CD4-positive, alpha-beta memory T cell (primary cell): ENCODE results near the gene ACTRT2. TPM values are rescaled to one million over a fixed set of nuclear protein-coding genes. Genes with fewer than 3 reads are reported as not detected.

Experiments
- CTCF ChIA-PET: fragments of 350-600 bp; sonication (Branson Sonifier 250); formaldehyde crosslinking; loops from one replicate; lab custom pipeline; 2021; ENCODE audit warnings: inconsistent platforms; ENCODE audit not compliant: partially characterized antibody; lab: Charles Lee
- POLR2A ChIA-PET: fragments of 350-600 bp; sonication (Branson Sonifier 250); formaldehyde crosslinking; loops from one replicate; lab custom pipeline; 2021; ENCODE audit not compliant: partially characterized antibody; lab: Charles Lee
- DNase-seq, 5 donors: peaks; one replicate each; pipeline versions ENCODE4 v3.0.0 to v3.0.0-alpha.2; 2020 to 2022; ENCODE audit warnings: mixed read lengths in 1 of 5
- H3K27ac ChIP-seq: one replicate; pipeline ENCODE4 v1.7.0; 2013; ENCODE audit warnings: low read depth, low read length
- H3K27me3 ChIP-seq: 2 replicates; pipeline ENCODE4 v1.7.0; 2013; ENCODE audit warnings: mild to moderate bottlenecking, low read length, moderate library complexity; ENCODE audit not compliant: insufficient read depth
- H3K36me3 ChIP-seq: 2 replicates; pipeline ENCODE4 v1.7.0; 2013; ENCODE audit warnings: mild to moderate bottlenecking, low read length, moderate library complexity; ENCODE audit not compliant: insufficient read depth
- H3K4me1 ChIP-seq: 2 replicates; pipeline ENCODE4 v1.7.0; 2013; ENCODE audit warnings: mild to moderate bottlenecking, low read length, moderate library complexity; ENCODE audit not compliant: insufficient read depth
- H3K4me3 ChIP-seq, 2 donors: one replicate each; pipeline ENCODE4 v1.7.0; 2013; ENCODE audit warnings: low read length in 2 of 2, mild to moderate bottlenecking in 1 of 2
- H3K9me3 ChIP-seq, 2 donors: one replicate each; pipeline ENCODE4 v1.7.0; 2013; ENCODE audit warnings: low read length in 2 of 2, control low read depth in 1 of 2; ENCODE audit not compliant: control insufficient read depth in 1 of 2
- H3K27ac Mint-ChIP-seq, 7 donors: one replicate each; pipeline ENCODE4 v1.8.0; 2020 to 2021; ENCODE audit warnings: mixed read lengths in 7 of 7, mild to moderate bottlenecking in 6 of 7, inconsistent platforms in 3 of 7, moderate library complexity in 3 of 7
- H3K27me3 Mint-ChIP-seq, 2 donors: one replicate each; pipeline ENCODE4 v1.8.0; 2020 to 2021; ENCODE audit warnings: mixed read lengths in 2 of 2
- H3K36me3 Mint-ChIP-seq, 2 donors: one replicate each; pipeline ENCODE4 v1.8.0; 2020 to 2021; ENCODE audit warnings: mixed read lengths in 2 of 2, inconsistent platforms in 1 of 2, mild to moderate bottlenecking in 1 of 2
- H3K4me1 Mint-ChIP-seq, 4 donors: one replicate each; pipeline ENCODE4 v1.8.0; 2020 to 2021; ENCODE audit warnings: mixed read lengths in 4 of 4, mild to moderate bottlenecking in 1 of 4
- H3K4me3 Mint-ChIP-seq, 8 donors: one replicate each; pipeline ENCODE4 v1.8.0; 2020 to 2021; ENCODE audit warnings: mixed read lengths in 8 of 8, mild to moderate bottlenecking in 7 of 8, moderate library complexity in 6 of 8, inconsistent platforms in 3 of 8
- H3K9me3 Mint-ChIP-seq, 8 donors: one replicate each; pipeline ENCODE4 v1.8.0; 2020 to 2021; ENCODE audit warnings: mixed read lengths in 8 of 8, mild to moderate bottlenecking in 5 of 8, inconsistent platforms in 3 of 8, moderate library complexity in 1 of 8
- intact Hi-C: fragments of 100-400 bp; cut with micrococcal nuclease; formaldehyde crosslinking; loops from one replicate; pipeline ENCODE4 v1.15.1; 2023
- polyA plus RNA-seq, 2 donors: library from polyadenylated mRNA; unstranded; fragments of 300-500 nt; fragmentation: Illumina TruSeq; gene quantifications; one replicate each; pipeline ENCODE4 v1.2.3, GENCODE V29; 2021
- total RNA-seq, 2 experiments: library from RNA; stranded (reverse); gene quantifications; one replicate each; pipeline ENCODE4 v1.2.3, GENCODE V29; 2021

Gene ACTRT2
- total and polyA plus RNA-seq, 4 experiments from 2014 or later, result not detected

GRCh38 chr1:3007298-3008147, 13.7 kb upstream of the ACTRT2 start:
- intact Hi-C loops, result no loop called here
- no peak overlapping the region for H3K4me3 Mint-ChIP-seq
- no peak for DNase-seq

GRCh38 chr1:3009021-3009420, 12.2 kb upstream of the ACTRT2 start:
- no peaks in the 10 kb centered on the region for H3K27me3 ChIP-seq
- no peaks in the 10 kb centered on the region for H3K4me1 ChIP-seq
- H3K4me3 Mint-ChIP-seq, result no peak overlapping the region
- peaks cover 0 to 40% (median 23%) of the 10 kb centered on the region in 8 donors for H3K9me3 Mint-ChIP-seq
- no peak overlapping the region for H3K27ac Mint-ChIP-seq
- no peaks in the 10 kb centered on the region for H3K36me3 ChIP-seq
- DNase-seq, result no peak
- POLR2A ChIA-PET, result no interaction called here
- H3K36me3 Mint-ChIP-seq, result peaks cover 1 to 9% of the 10 kb centered on the region in 2 donors
- peaks cover 0 to 2% (median 0%) of the 10 kb centered on the region in 4 donors for H3K4me1 Mint-ChIP-seq
- H3K4me3 ChIP-seq, result no peak overlapping the region
- intact Hi-C loops, result no loop called here
- no peak overlapping the region for H3K27ac ChIP-seq
- H3K9me3 ChIP-seq, result peaks cover 0 to 7% of the 10 kb centered on the region in 2 donors
- H3K27me3 Mint-ChIP-seq, result peaks cover 16 to 21% of the 10 kb centered on the region in 2 donors
- CTCF ChIA-PET, result no interaction called here

More at GRCh38 chr1:3007298-3008147, 13.7 kb upstream of the ACTRT2 start:
- H3K27ac ChIP-seq, result no peak overlapping the region
- H3K27me3 ChIP-seq, result no peaks in the 10 kb centered on the region
- H3K4me1 Mint-ChIP-seq, result no peaks in the 10 kb centered on the region
- H3K36me3 Mint-ChIP-seq, result peaks cover 1 to 9% of the 10 kb centered on the region in 2 donors
- POLR2A ChIA-PET, result no interaction called here
- H3K4me3 ChIP-seq, result no peak overlapping the region
- H3K9me3 Mint-ChIP-seq, result peaks cover 0 to 38% (median 23%) of the 10 kb centered on the region in 8 donors
- CTCF ChIA-PET, result no interaction called here
- no peaks in the 10 kb centered on the region for H3K36me3 ChIP-seq
- no peak overlapping the region for H3K27ac Mint-ChIP-seq
- no peaks in the 10 kb centered on the region for H3K4me1 ChIP-seq
- peaks cover 0 to 7% of the 10 kb centered on the region in 2 donors for H3K9me3 ChIP-seq
- peaks cover 11 to 18% of the 10 kb centered on the region in 2 donors for H3K27me3 Mint-ChIP-seq

- peaks cover 0 to 40% (median 23%) of the 10 kb centered on the region in 8 donors for H3K9me3 Mint-ChIP-seq
Measured at GRCh38 chr1:3009556-3009955, 11.7 kb upstream of the ACTRT2 start.

GRCh38 chr1:3011127-3011526, 10.1 kb upstream of the ACTRT2 start:
- no peaks in the 10 kb centered on the region for H3K27me3 ChIP-seq
- no peak overlapping the region for H3K27ac ChIP-seq
- intact Hi-C loops, result loop anchor here (5.0 kb wide), 1 partner anchor 271 kb away; no protein-coding TSS in a partner anchor
- H3K27ac Mint-ChIP-seq, result no peak overlapping the region
- H3K4me1 Mint-ChIP-seq, result peaks cover 0 to 2% (median 0%) of the 10 kb centered on the region in 4 donors
- H3K36me3 ChIP-seq, result no peaks in the 10 kb centered on the region
- peaks cover 17 to 18% of the 10 kb centered on the region in 2 donors for H3K27me3 Mint-ChIP-seq
- ChIA-PET CTCF (no interaction called here), POLR2A (no interaction called here)
- no peaks in the 10 kb centered on the region for H3K4me1 ChIP-seq
- peaks cover 0 to 7% of the 10 kb centered on the region in 2 donors for H3K9me3 ChIP-seq
- no peak overlapping the region for H3K4me3 ChIP-seq
- no peak for DNase-seq
- H3K36me3 Mint-ChIP-seq, result peaks cover under 1 to 9% of the 10 kb centered on the region in 2 donors
- H3K4me3 Mint-ChIP-seq, result no peak overlapping the region
- H3K9me3 Mint-ChIP-seq, result peaks cover 0 to 37% (median 22%) of the 10 kb centered on the region in 8 donors

More at GRCh38 chr1:3009556-3009955, 11.7 kb upstream of the ACTRT2 start:
- Mint-ChIP-seq H3K4me3 (no peak overlapping the region), H3K4me1 (peaks cover 0 to 2% (median 0%) of the 10 kb centered on the region in 4 donors), H3K27ac (no peak overlapping the region), H3K36me3 (peaks cover 1 to 9% of the 10 kb centered on the region in 2 donors), H3K27me3 (peaks cover 19 to 20% of the 10 kb centered on the region in 2 donors)
- intact Hi-C loops, result no loop called here
- no peaks in the 10 kb centered on the region for H3K36me3 ChIP-seq
- ChIA-PET CTCF (no interaction called here), POLR2A (no interaction called here)
- no peak overlapping the region for H3K27ac ChIP-seq
- no peaks in the 10 kb centered on the region for H3K27me3 ChIP-seq
- peaks cover 0 to 7% of the 10 kb centered on the region in 2 donors for H3K9me3 ChIP-seq
- DNase-seq, result no peak
- no peak overlapping the region for H3K4me3 ChIP-seq
- H3K4me1 ChIP-seq, result no peaks in the 10 kb centered on the region

GRCh38 chr1:3011631-3012455, 9.4 kb upstream of the ACTRT2 start:
- Histone ChIP-seq H3K4me3 (no peak overlapping the region), H3K27me3 (no peaks in the 10 kb centered on the region), H3K36me3 (no peaks in the 10 kb centered on the region), H3K9me3 (peaks cover 0 to 7% of the 10 kb centered on the region in 2 donors), H3K4me1 (no peaks in the 10 kb centered on the region), H3K27ac (no peak overlapping the region)
- Mint-ChIP-seq H3K36me3 (peaks cover 0 to 6% of the 10 kb centered on the region in 2 donors), H3K4me3 (no peak overlapping the region), H3K27ac (no peak overlapping the region), H3K4me1 (peaks cover 0 to 2% (median 0%) of the 10 kb centered on the region in 4 donors), H3K9me3 (peaks cover 0 to 29% (median 18%) of the 10 kb centered on the region in 8 donors), H3K27me3 (peaks cover 15 to 18% of the 10 kb centered on the region in 2 donors)
- POLR2A ChIA-PET, result no interaction called here
- CTCF ChIA-PET, result interaction anchor here (1.0 kb wide), 1 partner anchor 475 kb away, joined by 3 read pairs; no protein-coding TSS in a partner anchor
- intact Hi-C loops, result loop anchor here (5.0 kb wide), 1 partner anchor 270 kb away; no protein-coding TSS in a partner anchor
- DNase-seq, result no peak

DNA sequence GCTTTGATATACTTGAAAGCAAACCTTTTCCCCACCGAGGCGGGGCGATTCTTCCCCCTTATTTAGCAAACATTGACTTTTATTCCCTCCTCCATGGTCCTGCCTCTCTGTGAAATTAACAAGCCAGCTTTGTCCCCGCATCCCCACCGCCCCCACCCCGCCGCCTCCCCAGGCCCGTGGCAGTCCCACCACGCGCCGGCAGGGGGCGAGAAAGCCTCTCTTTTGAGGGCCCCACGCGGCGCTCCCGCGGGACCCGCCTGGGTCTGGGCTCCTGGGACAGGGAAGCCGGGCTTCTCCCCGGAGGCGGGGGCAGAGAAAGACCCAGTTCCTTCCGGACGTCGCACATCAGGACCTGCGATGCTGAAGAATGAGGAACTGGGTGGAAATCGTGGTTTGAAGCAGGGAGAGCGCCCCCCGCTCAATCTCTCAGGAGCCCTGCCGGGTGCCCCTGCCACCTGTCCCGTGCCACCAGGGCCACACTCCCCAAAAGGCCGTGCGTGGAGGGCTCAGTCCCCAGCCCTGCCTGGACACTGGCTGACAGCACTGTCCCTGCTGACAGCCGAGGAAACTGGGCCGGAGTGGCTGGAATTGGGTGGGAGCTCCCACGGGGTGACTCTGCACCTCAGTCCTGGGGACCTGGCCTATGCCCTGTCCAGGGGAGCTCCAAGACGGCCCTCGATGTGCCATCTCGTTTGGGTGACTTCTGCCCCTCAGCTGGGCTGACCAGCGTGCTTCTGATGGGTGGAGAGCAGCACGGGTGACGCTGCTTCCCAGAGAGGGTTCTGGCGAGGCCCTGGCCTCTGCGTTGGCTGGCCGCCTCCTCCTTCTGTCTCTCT, 8.6 kb upstream of the ACTRT2 start:
- Mint-ChIP-seq H3K4me1 (peaks cover 0 to 2% (median 0%) of the 10 kb centered on the region in 4 donors), H3K27me3 (peaks cover 15 to 18% of the 10 kb centered on the region in 2 donors), H3K4me3 (peak overlapping the region in 1 of 8 donors; percentile 2), H3K9me3 (peaks cover 0 to 22% (median 12%) of the 10 kb centered on the region in 8 donors), H3K27ac (no peak overlapping the region), H3K36me3 (peaks cover 0 to 4% of the 10 kb centered on the region in 2 donors)
- Histone ChIP-seq H3K27me3 (no peaks in the 10 kb centered on the region), H3K27ac (no peak overlapping the region), H3K4me3 (no peak overlapping the region), H3K4me1 (no peaks in the 10 kb centered on the region), H3K9me3 (peaks cover 0 to 3% of the 10 kb centered on the region in 2 donors), H3K36me3 (no peaks in the 10 kb centered on the region)
- ChIA-PET POLR2A (no interaction called here), CTCF (interaction anchor here (1.0 to 1.2 kb wide), 3 partner anchors 15 to 474 kb away, joined by 3 to 4 read pairs (median 3); no protein-coding TSS in a partner anchor)
- DNase-seq, result peak in 2 of 5 donors; percentile 14 to 20
- intact Hi-C loops, result loop anchor here (5.0 kb wide), 1 partner anchor 270 kb away; no protein-coding TSS in a partner anchor
